Activated CD4-positive, CD25-positive, alpha-beta regulatory T cell (primary cell): Measurements from ENCODE around the gene MTX1.

Experiments used
- DNase-seq, 4 experiments: peaks; one replicate each; lab custom pipeline; 2025; lab: John Stamatoyannopoulos, UW

MTX1 gene

DNA sequence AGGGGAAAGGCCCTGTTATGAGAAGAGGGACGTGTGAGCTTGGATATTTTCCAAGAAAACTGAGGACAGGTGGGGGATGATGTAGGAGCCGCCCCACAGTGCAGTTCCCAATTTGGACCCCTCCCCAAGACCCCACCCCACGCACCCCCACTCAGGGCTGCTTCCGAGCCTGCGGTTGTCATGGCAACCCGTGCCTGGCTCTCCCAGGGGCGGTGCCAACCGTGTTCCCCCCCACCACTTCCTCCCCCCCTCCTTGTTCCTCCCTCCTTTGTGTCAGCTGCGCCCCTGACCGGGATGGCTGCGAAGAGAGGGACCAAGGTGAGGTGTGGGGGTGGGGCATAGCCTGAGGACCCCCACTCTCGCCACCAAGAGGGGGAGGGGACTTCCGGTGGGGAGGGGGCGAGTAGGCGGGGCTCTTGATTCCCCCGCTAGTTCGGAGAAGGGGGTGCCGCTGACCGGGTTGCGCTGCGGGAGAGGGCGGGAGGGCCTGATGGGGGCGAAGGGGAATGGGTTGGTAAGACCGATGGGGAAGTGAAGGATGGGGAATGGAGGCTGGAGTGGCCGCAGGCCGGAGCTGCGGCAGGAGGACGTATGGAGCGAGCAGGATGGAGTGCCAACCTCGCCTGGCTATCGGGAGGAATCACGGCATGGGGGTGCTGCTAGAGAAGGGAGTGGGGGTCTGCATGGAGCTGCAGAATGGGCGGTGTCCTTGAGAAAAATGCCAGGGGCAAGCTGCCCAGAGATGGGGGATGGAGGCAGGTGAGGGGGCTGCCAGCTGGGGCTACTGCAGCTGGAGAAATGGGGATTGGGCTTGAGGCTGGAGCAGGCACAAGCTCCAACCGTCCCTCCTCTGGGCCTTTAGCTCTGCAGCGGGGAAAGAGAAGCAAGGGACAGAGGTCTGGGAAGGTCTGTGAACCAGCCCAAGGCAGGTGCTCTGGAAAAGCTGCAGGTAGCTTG lies 33.9 kb upstream of the MTX1 start:
- peak in 3 of 4 experiments; percentile 26 to 39 (median 33) for DNase-seq

DNA sequence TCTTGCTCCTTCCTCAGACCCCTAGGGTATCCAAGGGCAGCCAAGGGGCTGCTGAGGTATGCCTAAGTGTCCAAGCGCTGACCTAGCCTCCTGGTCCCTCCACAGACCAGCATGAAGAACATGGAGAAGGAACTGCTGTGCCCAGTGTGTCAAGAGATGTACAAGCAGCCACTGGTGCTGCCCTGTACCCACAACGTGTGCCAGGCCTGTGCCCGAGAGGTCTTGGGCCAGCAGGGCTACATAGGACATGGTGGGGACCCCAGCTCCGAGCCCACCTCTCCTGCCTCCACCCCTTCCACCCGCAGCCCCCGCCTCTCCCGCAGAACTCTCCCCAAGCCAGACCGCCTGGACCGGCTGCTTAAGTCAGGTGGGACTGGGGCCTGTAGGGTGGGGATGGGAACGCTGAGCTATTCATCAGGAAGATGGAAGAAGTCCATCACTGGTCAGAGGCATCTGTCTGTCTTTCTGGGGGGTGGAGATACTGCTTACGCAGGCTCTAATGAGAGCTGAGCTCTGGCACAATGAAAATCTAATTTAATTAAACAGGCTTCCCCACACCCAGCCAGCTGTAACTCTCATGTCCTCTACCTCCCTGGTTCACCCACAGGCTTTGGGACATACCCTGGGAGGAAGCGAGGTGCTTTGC lies 33.1 kb upstream of the MTX1 start:
- DNase-seq, result no peak

- DNase-seq, result no peak
Measured at GRCh38 chr1:155175927-155176371, 32.5 kb upstream of the MTX1 start.

DNA sequence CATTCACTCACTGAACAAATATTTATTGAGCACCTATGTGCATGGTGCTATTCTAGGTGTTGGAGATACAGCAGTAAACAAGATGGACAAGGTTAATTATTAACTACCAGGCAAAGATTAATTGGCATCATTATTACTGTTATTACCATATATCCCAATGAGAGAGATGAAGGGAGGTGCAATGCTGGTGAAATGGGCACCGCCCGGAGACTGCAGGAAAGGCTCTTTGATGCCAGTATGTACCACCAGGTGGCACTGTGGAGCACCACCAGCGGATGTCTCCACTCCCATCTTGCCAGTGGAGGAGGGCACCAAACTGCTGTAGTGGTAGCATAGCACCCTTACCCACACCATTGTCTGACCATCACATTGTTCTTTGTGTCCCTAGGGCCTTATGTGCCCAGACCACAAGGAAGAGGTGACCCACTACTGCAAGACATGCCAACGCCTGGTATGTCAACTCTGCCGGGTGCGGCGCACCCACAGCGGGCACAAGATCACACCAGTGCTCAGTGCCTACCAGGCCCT lies 31.9 kb upstream of the MTX1 start:
- peak; percentile 66 to 83 (median 76) for DNase-seq

GRCh38 chr1:155177192-155177917 lies 31.1 kb upstream of the MTX1 start:
- DNase-seq, result no peak

DNA sequence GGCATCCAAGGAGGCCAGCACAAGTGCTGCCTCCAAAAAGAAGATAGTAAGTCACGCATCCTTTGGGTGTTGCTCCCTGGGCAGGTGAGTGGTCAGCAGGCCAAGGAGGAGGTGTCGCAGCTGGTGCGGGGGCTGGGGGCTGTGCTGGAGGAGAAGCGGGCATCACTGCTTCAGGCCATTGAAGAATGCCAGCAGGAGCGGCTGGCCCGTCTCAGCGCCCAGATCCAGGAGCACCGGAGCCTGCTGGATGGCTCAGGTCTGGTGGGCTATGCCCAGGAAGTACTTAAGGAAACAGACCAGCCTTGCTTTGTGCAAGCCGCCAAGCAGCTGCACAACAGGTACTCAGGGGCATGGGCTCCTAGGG lies 30.6 kb upstream of the MTX1 start:
- DNase-seq, result no peak

GRCh38 chr1:155178441-155179111 lies 29.9 kb upstream of the MTX1 start:
- DNase-seq, result no peak

DNA sequence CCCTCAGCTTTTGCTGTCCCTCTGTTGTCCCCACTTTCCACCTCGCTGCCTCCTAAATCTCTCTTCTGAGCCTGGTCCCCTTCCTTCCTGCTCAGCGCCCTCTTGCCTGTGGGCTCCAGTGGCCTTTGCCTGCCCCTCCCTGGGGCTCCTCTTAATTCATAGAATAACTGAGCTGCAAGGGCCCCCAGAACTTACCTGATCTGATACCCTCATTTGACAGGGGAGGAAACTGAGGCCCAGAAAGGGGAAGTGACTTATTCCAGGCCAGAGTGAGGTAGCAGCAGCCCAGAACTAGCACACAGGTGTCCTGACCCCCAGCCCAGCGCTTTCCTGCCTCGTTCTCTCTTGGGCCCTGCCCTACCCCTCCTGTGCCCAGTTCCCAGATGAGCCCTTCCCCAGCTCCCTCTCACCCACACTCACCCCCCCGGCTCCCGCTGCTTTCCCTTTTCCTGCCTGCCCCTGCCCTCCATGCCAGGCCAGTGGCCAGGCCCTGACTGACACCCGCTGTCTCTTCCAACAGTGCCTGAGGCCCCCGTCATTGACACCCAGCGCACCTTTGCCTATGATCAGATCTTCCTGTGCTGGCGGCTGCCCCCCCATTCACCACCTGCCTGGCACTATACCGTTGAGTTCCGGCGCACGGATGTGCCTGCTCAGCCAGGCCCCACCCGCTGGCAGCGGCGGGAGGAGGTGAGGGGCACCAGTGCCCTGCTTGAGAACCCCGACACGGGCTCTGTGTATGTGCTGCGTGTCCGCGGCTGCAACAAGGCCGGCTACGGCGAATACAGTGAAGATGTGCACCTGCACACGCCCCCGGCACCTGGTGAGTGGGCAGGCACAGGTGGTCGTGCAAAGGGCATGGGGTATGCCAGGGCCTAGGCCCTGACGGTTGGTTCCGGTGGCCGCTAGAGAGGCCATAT lies 29.1 kb upstream of the MTX1 start:
- no peak for DNase-seq

DNA sequence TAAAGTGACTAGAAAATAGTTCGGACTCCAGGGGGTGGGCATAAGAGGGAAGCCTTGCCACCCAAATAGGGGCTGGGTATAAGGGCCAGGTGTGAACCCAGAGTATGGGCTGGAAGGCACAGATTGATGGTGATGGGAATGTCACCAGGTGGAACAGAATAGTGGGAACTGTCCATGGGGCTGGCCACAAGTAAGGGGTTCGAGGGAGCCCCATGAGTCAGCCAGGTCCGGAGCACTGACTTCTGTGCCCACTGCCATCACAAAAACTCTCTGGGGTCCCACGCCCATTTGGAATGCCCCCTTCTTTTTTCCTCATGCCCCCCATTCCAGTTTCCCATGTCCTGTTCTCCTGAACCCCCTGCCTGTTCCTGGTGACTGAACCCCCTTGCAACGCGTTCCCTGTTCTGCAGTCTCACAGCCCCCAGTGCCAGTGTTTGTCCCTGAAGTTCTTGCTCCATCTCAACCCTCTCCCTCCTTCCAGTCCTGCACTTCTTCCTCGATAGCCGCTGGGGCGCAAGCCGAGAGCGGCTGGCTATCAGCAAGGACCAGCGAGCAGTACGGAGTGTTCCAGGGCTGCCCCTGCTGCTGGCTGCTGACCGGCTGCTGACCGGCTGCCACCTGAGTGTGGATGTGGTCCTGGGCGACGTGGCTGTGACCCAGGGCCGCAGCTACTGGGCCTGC lies 27.0 kb upstream of the MTX1 start:
- DNase-seq, result no peak

GRCh38 chr1:155182052-155182550 lies 26.4 kb upstream of the MTX1 start:
- no peak for DNase-seq

DNA sequence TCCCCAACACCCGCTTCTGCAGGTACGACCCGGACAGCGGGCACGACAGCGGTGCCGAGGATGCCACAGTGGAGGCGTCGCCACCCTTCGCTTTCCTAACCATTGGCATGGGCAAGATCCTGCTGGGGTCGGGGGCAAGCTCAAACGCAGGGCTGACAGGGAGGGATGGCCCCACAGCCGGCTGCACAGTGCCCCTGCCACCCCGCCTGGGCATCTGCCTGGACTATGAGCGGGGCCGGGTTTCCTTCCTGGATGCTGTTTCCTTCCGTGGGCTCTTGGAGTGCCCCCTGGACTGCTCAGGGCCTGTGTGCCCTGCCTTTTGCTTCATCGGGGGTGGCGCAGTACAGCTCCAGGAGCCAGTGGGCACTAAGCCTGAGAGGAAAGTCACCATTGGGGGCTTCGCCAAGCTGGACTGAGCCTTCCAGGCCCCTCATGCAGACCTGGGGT lies 24.7 kb upstream of the MTX1 start:
- DNase-seq, result no peak

DNA sequence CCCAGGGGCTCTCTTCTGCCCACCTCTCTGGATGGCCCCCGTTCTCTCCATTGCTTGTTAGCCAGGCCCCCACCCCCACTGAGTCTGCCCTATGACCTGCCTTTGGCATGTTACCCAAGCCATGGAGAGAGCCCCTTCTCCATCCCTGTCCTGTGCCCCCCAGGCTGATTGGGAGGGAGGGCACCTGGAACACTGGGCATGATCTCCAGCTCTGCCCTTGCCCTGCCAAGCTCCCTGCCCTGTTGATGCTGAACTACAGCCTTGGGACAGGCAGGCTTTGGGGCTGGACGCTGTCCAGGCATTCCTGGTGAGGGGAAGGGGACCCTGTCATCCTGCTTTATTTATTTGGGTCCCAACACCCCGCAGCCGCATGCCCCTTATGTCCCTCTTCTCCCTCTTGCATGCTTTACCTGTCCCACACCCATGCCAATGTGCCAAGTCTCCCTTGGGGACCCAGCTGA lies 24.1 kb upstream of the MTX1 start:
- DNase-seq, result no peak

DNA sequence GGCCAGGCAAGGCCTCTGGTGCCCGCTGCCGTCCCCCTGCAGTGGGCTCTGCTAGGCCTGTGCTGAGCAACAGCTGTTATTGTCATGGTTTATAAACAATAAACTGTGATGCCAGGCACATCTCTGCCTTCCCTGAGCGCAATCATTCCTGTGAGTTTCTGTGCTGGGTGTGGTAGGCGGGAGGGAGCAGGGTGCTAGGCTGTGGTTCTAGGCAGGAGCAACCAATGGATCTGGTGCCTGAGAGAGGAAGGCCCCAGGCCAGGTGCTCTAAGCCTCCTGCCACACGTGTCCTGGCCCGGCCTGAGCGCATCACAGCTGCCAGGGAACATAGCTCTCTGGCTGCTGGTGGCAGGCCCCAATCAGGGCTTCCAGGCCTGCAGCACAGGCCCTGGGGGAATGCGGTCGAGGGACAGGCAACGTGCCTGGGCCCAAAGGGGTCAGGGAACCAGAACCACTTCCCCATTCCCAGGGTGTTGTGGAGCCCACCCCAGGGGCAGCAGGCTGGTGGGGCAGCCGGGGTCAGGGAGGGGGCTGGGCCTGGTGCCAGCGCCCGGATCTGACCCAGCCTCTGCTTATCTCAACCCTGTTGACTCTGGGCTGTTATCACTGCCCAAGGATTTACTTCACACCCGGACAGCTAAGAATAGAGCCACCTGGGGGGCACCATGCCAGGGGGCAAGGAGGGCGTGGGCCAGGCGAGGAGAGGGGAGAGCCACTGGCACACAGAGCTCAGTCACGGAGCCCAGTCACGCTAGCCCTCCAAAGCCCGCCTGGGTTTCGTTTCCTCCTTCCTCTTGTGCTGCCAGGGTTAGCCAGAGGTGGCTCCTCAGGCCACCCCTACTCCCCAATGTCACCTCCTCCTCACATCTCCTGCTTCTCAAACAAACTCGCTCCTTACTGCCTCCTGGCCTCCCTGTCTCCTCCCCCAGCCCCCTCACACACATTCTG lies 23.4 kb upstream of the MTX1 start:
- no peak for DNase-seq

- no peak for DNase-seq
Measured at GRCh38 chr1:155185783-155186066, 22.8 kb upstream of the MTX1 start.

DNA sequence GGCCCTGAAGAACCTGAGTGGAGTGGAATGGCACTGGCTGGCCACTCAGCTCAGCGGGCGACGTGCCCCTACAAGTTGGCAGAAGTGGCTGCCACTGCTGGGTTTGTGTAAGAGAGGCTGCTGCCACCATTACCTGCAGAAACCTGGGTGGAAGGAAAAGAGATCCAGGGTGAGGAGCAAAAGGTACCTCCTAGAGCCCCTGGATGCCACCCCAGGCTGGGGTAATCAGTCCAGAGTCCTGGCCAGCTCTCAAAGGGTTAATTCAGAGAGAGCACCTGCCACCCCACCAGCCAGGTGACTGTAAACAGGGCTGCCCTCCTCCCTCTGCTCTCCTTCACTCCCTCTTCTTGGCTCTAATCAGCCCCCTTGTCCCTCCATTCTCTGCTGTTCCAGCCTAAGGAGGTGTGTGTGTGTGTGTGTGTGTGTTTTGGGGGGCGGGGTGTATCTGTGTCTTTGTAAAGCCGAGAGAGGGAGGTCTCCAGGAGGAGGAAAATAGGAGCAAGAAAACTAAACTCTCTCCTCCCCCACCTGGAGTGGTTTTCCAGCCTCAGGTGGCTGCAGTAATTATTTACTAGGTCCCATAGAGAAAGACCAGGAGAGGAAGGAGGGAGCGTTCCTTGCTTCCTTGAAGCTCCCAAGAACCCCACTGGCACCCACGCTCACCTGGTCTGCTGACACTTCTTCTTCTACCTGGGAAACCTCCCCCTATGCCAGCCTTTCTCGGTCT lies 22.3 kb upstream of the MTX1 start:
- no peak for DNase-seq

GRCh38 chr1:155186794-155187455 lies 21.6 kb upstream of the MTX1 start:
- DNase-seq, result no peak

DNA sequence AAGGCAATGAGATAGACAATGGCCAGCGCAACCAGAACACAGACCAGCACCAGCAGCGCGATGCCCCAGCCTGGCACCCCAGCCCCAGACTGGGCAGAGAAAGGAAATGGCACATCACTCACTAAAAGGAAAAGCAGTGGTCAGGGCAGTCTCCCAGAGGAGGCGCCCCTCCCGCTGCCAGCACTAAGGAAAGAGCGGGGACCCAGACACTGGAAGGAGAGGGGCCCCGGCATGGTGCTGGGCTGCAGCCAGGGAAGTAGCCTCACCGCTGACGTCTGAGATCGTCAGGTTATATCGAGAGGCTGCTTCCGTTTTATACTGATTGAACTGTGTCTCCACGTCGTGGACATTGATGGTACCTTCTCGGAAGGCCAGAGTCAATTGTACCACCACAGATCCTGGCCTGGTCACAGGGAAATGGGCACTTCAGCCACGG lies 21.0 kb upstream of the MTX1 start:
- DNase-seq, result no peak

GRCh38 chr1:155188268-155188667 lies 20.2 kb upstream of the MTX1 start:
- no peak for DNase-seq
